HEK293T (cell line): ENCODE results near the gene SLC18B1.

Experiments used
- CTCF ChIA-PET: fragments of 350-600 bp; formaldehyde crosslinking; extraction: SDS; loops from one replicate; lab custom pipeline; 2021; ENCODE audit warnings: antibody characterized with exemption, inconsistent platforms; lab: Yijun Ruan, JAX
- POLR2A ChIA-PET: fragments of 350-600 bp; formaldehyde crosslinking; extraction: SDS; loops from one replicate; lab custom pipeline; 2020; ENCODE audit warnings: antibody characterized with exemption, inconsistent platforms; lab: Yijun Ruan, JAX
- DNase-seq: peaks from one replicate; pipeline ENCODE4 v3.0.0; 2012; ENCODE audit warnings: mixed read lengths; ENCODE audit errors: extremely low spot score
- ARNT ChIP-seq: fragments of 450-650 bp; IDR thresholded peaks from 2 replicates; pipeline ENCODE4 v1.6.1; 2017; ENCODE audit warnings: mild to moderate bottlenecking
- BHLHE40 ChIP-seq: fragments of 450-650 bp; IDR thresholded peaks from 2 replicates; pipeline ENCODE4 v1.6.1; 2016; ENCODE audit warnings: mild to moderate bottlenecking, moderate library complexity, borderline replicate concordance
- CTBP1 ChIP-seq: fragments of 450-650 bp; IDR thresholded peaks from 2 replicates; pipeline ENCODE4 v1.6.1; 2016; ENCODE audit warnings: borderline replicate concordance
- ELF4 ChIP-seq: fragments of 450-650 bp; IDR thresholded peaks from 2 replicates; pipeline ENCODE4 v1.6.1; 2017; ENCODE audit warnings: antibody characterized with exemption
- FOXA1 ChIP-seq: fragments of 450-650 bp; IDR thresholded peaks from 2 replicates; pipeline ENCODE4 v1.6.1; 2016; ENCODE audit warnings: mild to moderate bottlenecking
- FOXK2 ChIP-seq: fragments of 450-650 bp; IDR thresholded peaks from 2 replicates; pipeline ENCODE4 v1.6.1; 2016; ENCODE audit warnings: mild to moderate bottlenecking
- FOXM1 ChIP-seq: fragments of 450-650 bp; IDR thresholded peaks from 2 replicates; pipeline ENCODE4 v1.6.1; 2017; ENCODE audit warnings: mild to moderate bottlenecking, borderline replicate concordance
- HDGF ChIP-seq: fragments of 450-650 bp; IDR thresholded peaks from 2 replicates; pipeline ENCODE4 v1.6.1; 2017; ENCODE audit warnings: antibody characterized with exemption, borderline replicate concordance
- L3MBTL2 ChIP-seq: fragments of 450-650 bp; conservative IDR thresholded peaks from 2 replicates; pipeline ENCODE4 v1.6.1; 2016; ENCODE audit warnings: mild to moderate bottlenecking
- LEF1 ChIP-seq: fragments of 450-650 bp; IDR thresholded peaks from 2 replicates; pipeline ENCODE4 v1.6.1; 2017; ENCODE audit warnings: mild to moderate bottlenecking, borderline replicate concordance
- NFRKB ChIP-seq: fragments of 450-650 bp; IDR thresholded peaks from 2 replicates; pipeline ENCODE4 v1.6.1; 2016; ENCODE audit warnings: mild to moderate bottlenecking, moderate library complexity
- SP1 ChIP-seq: fragments of 450-650 bp; IDR thresholded peaks from 2 replicates; pipeline ENCODE4 v1.6.1; 2017
- SUZ12 ChIP-seq: fragments of 450-650 bp; IDR thresholded peaks from 2 replicates; pipeline ENCODE4 v1.6.1; 2016; ENCODE audit warnings: mild to moderate bottlenecking
- TARDBP ChIP-seq: fragments of 450-650 bp; IDR thresholded peaks from 2 replicates; pipeline ENCODE4 v1.6.1; 2016
- ZNF384 ChIP-seq: fragments of 450-650 bp; IDR thresholded peaks from 2 replicates; pipeline ENCODE4 v1.6.1; 2016
- TF ChIP-seq, protein P1 (sequence below): fragments of 450-650 bp; IDR thresholded peaks from 2 replicates; pipeline ENCODE4 v1.6.1; 2016

Gene SLC18B1

DNA sequence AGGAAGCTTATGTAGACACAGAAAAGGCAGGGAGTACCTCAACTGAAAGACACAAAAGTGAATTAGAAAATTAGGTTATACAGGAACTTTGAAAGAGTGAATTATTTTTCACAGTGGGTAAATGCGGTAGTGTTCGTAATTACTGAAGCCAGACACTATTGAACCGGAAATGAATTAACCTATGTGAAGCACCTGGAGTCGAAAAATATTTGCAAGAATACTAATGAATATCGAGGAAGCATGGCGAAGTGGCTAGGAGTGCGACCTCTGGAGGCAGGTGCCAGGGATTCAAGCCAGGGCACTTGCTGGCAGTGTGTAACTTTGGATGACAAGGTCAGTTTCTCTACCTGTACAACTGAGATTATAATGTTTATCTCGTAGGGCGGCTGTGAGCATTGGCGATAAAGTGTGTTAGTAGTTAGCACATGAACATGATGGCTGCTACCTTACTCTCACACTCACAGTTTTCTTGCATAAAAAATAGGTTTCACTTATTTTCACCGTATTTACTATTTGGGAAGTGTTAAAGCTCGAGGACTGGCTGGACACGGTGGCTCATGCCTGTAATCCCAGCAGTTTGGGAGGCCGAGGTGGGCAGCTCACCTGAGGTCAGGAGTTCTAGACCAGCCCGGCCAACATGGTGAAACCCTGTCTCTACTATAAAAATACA lies 567 bp upstream of the SLC18B1 start:
- POLR2A ChIA-PET: interaction anchor here (0.7 to 3.4 kb wide), 10 partner anchors 9 to 286 kb away, joined by 3 to 17 read pairs (median 6); partner anchors contain the start of genes RPS12 and STX7
- CTCF ChIA-PET: interaction anchor here (0.6 to 3.5 kb wide), 9 partner anchors 8 to 733 kb away, joined by 3 to 14 read pairs (median 3); no protein-coding TSS in a partner anchor
- TF ChIP-seq HDGF (no peak), FOXM1 (peak; percentile 15; the same call in 1 of the 2 replicates), L3MBTL2 (peak; percentile 61), ELF4 (peak; percentile 27; the same call in 1 of the 2 replicates)
- peak; percentile 80 for DNase-seq

DNA sequence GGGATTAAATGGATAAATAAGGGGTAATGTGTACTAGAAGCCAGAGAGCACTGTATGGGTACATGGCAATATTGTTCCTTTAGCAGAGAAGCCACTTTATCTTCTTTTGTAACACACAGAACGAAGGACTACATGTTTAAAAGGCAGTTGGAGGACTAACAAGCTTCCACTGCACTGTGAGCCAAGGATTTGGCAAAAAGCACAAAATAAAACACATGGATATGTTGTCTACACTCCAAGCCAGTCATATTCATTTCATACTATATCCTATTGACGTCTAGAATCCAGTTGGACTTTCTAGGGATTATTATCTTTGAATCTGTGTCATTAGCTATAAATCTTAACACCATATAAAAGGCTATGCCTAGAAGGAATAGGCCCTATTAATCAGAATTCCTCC lies 3.0 kb downstream of the SLC18B1 start:
- TF ChIP-seq FOXK2 (no peak), BHLHE40 (no peak), NFRKB (no peak), TARDBP (no peak), FOXA1 (no peak), ZNF384 (no peak), ELF4 (no peak), CTBP1 (no peak)
- ChIA-PET POLR2A (interaction anchor here (2.2 kb wide), 1 partner anchor 19 kb away, joined by 8 read pairs; the partner anchor contains the start of gene RPS12), CTCF (no interaction called here)
- DNase-seq: no peak

DNA sequence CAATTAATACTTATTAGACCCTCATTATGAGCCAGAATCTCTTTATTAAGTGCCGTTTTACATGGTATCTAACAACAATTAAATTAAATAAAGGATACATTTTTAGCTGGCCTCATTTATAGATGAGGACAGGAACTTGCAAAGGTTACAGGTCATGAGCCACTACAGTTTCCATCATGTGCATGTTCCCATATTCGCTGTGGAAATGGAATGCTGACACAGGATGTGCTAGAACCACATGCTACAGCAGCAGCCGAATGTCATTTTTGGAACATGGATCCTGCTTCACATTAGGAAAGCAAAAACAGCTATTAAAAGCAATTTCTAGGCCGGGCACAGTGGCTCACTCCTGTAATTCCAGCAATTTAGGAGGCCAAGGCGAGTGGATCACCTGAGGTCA lies 5.9 kb downstream of the SLC18B1 start:
- POLR2A ChIA-PET: no interaction called here
- no peak for DNase-seq
- CTCF ChIA-PET: no interaction called here
- TF ChIP-seq ELF4 (no peak), NFRKB (no peak), TARDBP (no peak)

DNA sequence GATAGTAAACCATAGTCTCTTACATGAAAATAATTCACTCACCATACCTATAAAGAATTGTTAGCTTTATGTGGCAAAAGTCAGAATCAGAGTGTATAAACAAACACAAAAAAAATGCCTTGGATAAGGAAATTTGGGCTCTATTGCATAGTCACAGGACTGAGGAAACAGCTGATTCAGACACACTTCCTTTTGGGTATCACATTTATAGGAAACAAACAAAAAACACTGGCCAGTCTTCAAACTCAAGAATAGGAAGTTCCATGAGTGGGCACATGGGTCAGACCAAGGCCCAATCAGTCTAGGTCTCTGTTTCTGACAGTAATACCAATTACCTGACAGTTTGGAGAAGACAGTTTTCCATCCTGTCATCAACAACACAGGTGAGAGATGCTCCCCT lies 8.0 kb downstream of the SLC18B1 start:
- CTCF ChIA-PET: interaction anchor here (1.0 kb wide), 1 partner anchor 9 kb away, joined by 4 read pairs; no protein-coding TSS in a partner anchor
- POLR2A ChIA-PET: no interaction called here
- TF ChIP-seq, protein P1, sequence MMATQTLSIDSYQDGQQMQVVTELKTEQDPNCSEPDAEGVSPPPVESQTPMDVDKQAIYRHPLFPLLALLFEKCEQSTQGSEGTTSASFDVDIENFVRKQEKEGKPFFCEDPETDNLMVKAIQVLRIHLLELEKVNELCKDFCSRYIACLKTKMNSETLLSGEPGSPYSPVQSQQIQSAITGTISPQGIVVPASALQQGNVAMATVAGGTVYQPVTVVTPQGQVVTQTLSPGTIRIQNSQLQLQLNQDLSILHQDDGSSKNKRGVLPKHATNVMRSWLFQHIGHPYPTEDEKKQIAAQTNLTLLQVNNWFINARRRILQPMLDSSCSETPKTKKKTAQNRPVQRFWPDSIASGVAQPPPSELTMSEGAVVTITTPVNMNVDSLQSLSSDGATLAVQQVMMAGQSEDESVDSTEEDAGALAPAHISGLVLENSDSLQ: no peak
- TF ChIP-seq FOXK2: no peak
- no peak for TF ChIP-seq CTBP1
- no peak for TF ChIP-seq ELF4
- TF ChIP-seq FOXA1: no peak
- TF ChIP-seq L3MBTL2: no peak
- no peak for TF ChIP-seq SP1
- no peak for TF ChIP-seq LEF1
- no peak for TF ChIP-seq TARDBP
- no peak for TF ChIP-seq HDGF
- no peak for TF ChIP-seq SUZ12
- no peak for TF ChIP-seq BHLHE40
- TF ChIP-seq ARNT: no peak
- TF ChIP-seq FOXM1: no peak
- TF ChIP-seq ZNF384: no peak
- no peak for DNase-seq

DNA sequence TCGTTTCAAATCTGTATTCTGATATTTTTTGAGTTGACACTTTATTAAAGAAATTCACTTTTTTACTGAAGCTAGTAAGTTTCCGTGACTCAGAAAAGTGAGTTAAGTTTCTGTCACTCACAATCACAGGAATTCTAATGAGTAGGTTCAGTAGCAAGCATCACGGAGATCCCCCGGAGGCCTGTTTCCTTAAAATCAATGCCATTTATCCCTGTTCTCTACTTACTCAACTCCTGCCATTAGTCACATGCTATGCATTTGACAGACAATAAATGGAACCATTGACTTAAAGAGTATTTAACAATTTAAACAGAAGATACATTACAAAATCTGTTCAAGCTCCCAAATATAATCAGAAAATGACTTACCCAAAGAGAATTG lies 9.1 kb downstream of the SLC18B1 start:
- TF ChIP-seq SP1 (no peak), FOXA1 (no peak)
- ChIA-PET CTCF (no interaction called here), POLR2A (interaction anchor here (1.2 kb wide), 1 partner anchor 9 kb away, joined by 5 read pairs; the partner anchor contains the start of gene SLC18B1)
- DNase-seq: no peak

DNA sequence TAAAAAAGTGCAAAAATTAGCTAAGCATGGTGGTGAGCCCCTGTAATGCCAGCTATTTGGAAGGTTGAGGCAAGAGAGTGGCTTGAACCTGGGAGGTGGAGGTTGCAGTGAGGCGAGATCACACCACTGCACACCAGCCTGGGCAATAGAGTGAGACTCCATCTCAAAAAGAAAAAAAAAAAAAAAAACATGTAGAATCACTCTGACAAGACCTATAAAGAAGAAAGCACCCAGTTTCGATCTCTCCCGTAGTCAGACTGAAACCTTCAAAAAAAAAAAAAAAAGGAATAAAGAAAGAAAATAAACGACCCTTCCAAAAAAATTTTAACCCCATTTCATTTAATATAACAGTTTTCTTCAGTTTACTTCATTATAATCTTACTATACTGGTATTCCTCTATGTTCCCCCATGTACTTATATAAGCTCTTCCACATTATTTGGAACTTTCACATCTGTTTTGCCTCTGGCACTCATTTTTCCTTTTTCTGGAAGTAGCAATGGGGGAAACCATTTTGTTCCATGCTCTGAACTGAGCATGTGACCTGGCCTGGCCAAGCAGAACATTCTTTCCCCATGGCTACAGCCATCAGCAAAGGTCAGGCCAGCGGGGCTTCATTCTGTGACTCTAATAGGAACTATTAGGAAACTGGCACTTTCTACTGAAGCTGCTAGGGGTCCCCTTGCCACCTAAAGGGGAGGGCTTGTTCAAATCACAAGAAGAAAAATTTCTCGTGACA lies 9.6 kb downstream of the SLC18B1 start:
- CTCF ChIA-PET: interaction anchor here (0.9 kb wide), 1 partner anchor 9 kb away, joined by 4 read pairs; no protein-coding TSS in a partner anchor
- TF ChIP-seq TARDBP (no peak), SP1 (no peak), L3MBTL2 (no peak), LEF1 (no peak), HDGF (no peak), FOXK2 (no peak)
- POLR2A ChIA-PET: interaction anchor here (1.2 to 1.3 kb wide), 2 partner anchors 10 to 24 kb away, joined by 3 to 5 read pairs; partner anchors contain the start of gene SLC18B1
- DNase-seq: no peak

DNA sequence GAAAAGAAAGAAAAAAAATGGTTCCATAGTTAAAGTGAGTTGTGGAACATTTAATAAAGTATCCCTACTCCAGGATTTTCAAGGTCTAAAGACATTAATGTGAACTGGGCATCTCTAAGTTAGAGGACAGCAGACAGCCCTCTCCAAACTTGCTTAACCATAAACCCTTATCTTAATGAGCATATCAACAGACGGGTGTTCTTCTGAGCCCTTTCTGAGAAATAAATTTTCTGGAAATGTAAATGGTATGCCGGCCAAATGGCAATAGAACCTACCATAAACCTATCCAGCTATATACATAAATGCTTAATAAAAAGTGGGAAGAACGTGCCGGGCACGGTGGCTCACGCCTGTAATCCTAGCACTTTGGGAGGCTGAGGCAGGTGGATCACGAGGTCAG lies 12.5 kb downstream of the SLC18B1 start:
- DNase-seq: no peak
- ChIA-PET POLR2A (no interaction called here), CTCF (no interaction called here)
- no peak for TF ChIP-seq NFRKB
- TF ChIP-seq FOXK2: no peak
- TF ChIP-seq BHLHE40: no peak
- TF ChIP-seq LEF1: no peak
- no peak for TF ChIP-seq SP1
- TF ChIP-seq HDGF: no peak
- no peak for TF ChIP-seq ELF4
- TF ChIP-seq ZNF384: no peak
